Kidney epithelial cell (primary cell): ENCODE data around the gene FAM110D. TPM values are rescaled to one million over a fixed set of nuclear protein-coding genes. Genes with fewer than 3 reads are reported as not detected.

Experiments
- DNase-seq: peaks from one replicate; pipeline ENCODE4 v3.0.0-alpha.2; 2010; ENCODE audit warnings: low read depth
- H3K27me3 ChIP-seq: 2 replicates; pipeline ENCODE4 v1.6.0; 2011; ENCODE audit warnings: low read length; ENCODE audit not compliant: control insufficient read depth, insufficient read depth
- H3K36me3 ChIP-seq: 2 replicates; pipeline ENCODE4 v1.5.1; 2011; ENCODE audit warnings: low read length; ENCODE audit not compliant: control insufficient read depth, insufficient read depth
- H3K4me3 ChIP-seq: 2 replicates; pipeline ENCODE4 v1.5.1; 2011; ENCODE audit warnings: low read depth, mild to moderate bottlenecking, control low read depth, low read length
- CTCF ChIP-seq: IDR thresholded peaks from 2 replicates; pipeline ENCODE4 v1.5.1; 2011; ENCODE audit warnings: mild to moderate bottlenecking, moderate library complexity, low read length, control low read depth, inconsistent platforms; ENCODE audit not compliant: insufficient read depth, poor library complexity, severe bottlenecking
- total RNA-seq: library from RNA; depleted of rRNA; stranded (reverse); fragments of >200 nt; gene quantifications from 2 replicates; pipeline ENCODE4 v1.2.3, GENCODE V29; 2015

Gene FAM110D
- total RNA-seq, 1 donor from 2014 or later = 0.79 TPM

- Histone ChIP-seq H3K36me3 (no peaks in the 10 kb centered on the region), H3K4me3 (no peak overlapping the region), H3K27me3 (peaks cover 4% of the 10 kb centered on the region)
- no peak for TF ChIP-seq CTCF
- DNase-seq = no peak
Observed at GRCh38 chr1:26197813-26198212, 38.9 kb downstream of the FAM110D start.

- H3K27me3 ChIP-seq = peaks cover 5% of the 10 kb centered on the region
Observed at GRCh38 chr1:26200413-26200812, 41.5 kb downstream of the FAM110D start.

GRCh38 chr1:26203642-26204318 lies 44.9 kb downstream of the FAM110D start:
- Histone ChIP-seq H3K27me3 (peaks cover 7% of the 10 kb centered on the region), H3K4me3 (no peak overlapping the region), H3K36me3 (no peaks in the 10 kb centered on the region)
- DNase-seq = no peak
- no peak for TF ChIP-seq CTCF

More at GRCh38 chr1:26200413-26200812, 41.5 kb downstream of the FAM110D start:
- no peak for TF ChIP-seq CTCF
- no peak for DNase-seq
- Histone ChIP-seq H3K36me3 (no peaks in the 10 kb centered on the region), H3K4me3 (no peak overlapping the region)

GRCh38 chr1:26210147-26210870 lies 51.4 kb downstream of the FAM110D start:
- Histone ChIP-seq H3K4me3 (no peak overlapping the region), H3K36me3 (no peaks in the 10 kb centered on the region), H3K27me3 (peaks cover 2% of the 10 kb centered on the region)
- TF ChIP-seq CTCF = no peak
- DNase-seq = no peak

GRCh38 chr1:26212726-26213125 lies 53.8 kb downstream of the FAM110D start:
- DNase-seq = no peak
- Histone ChIP-seq H3K4me3 (no peak overlapping the region), H3K36me3 (no peaks in the 10 kb centered on the region), H3K27me3 (no peaks in the 10 kb centered on the region)
- TF ChIP-seq CTCF = no peak
